GM18498 (cell line): ENCODE measurements around the gene SIRT5.

ENCODE experiments used
- ATAC-seq: cut with Tn5 transposase; IDR thresholded peaks from one replicate; pipeline ENCODE4 v1.9.1; 2021; ENCODE audit warnings: mild to moderate bottlenecking, moderate library complexity; ENCODE audit not compliant: unreplicated experiment

SIRT5 gene

GRCh38 chr6:13586603-13587542 lies 12.5 kb downstream of the SIRT5 start:
- ATAC-seq, result no peak

- ATAC-seq, result no peak
These were observed 15.4 kb downstream of the SIRT5 start for GRCh38 chr6:13589801-13590200.

- no peak for ATAC-seq
These were observed 16.3 kb downstream of the SIRT5 start for GRCh38 chr6:13590574-13591153.

GRCh38 chr6:13591205-13591921 lies 17.0 kb downstream of the SIRT5 start:
- no peak for ATAC-seq

GRCh38 chr6:13593103-13593502 lies 18.7 kb downstream of the SIRT5 start:
- no peak for ATAC-seq

- ATAC-seq, result no peak
These were observed 19.3 kb downstream of the SIRT5 start for GRCh38 chr6:13593720-13594119.

GRCh38 chr6:13597073-13597472 lies 22.7 kb downstream of the SIRT5 start:
- ATAC-seq, result no peak

- no peak for ATAC-seq
These were observed 25.6 kb downstream of the SIRT5 start for GRCh38 chr6:13600036-13600435.

- ATAC-seq, result no peak
These were observed 29.7 kb downstream of the SIRT5 start for GRCh38 chr6:13604135-13604534.

GRCh38 chr6:13604546-13605416 lies 30.4 kb downstream of the SIRT5 start:
- ATAC-seq, result no peak

GRCh38 chr6:13605634-13606033 lies 31.2 kb downstream of the SIRT5 start:
- no peak for ATAC-seq

- no peak for ATAC-seq
These were observed 37.3 kb downstream of the SIRT5 start for GRCh38 chr6:13611715-13612114.

GRCh38 chr6:13613029-13613594 lies 38.7 kb downstream of the SIRT5 start:
- ATAC-seq, result no peak

- peak; percentile 32 for ATAC-seq
These were observed 39.9 kb downstream of the SIRT5 start for GRCh38 chr6:13614126-13614925.

- peak; percentile 93 for ATAC-seq
These were observed 40.8 kb downstream of the SIRT5 start, which contains the start of gene NOL7 for GRCh38 chr6:13614926-13615791. Gene NOL7, plus strand, starts transcription at chr6:13615335. Its CDS starts 24 bp downstream, at chr6:13615359.

- ATAC-seq, result peak; percentile 15
These were observed 41.4 kb downstream of the SIRT5 start for GRCh38 chr6:13615792-13616120.

- no peak for ATAC-seq
These were observed 42.7 kb downstream of the SIRT5 start for GRCh38 chr6:13617066-13617465.

GRCh38 chr6:13624871-13625288 lies 50.5 kb downstream of the SIRT5 start:
- ATAC-seq, result no peak
